Upper lobe of left lung (tissue), 4 donors: ENCODE results near the gene SARS2.

ENCODE experiments used
- EP300 ChIP-seq, 4 donors: sonication (generic); formaldehyde crosslinking; IDR thresholded peaks; one replicate each; pipeline ENCODE4 v1.5.1; 2017; ENCODE audit warnings: antibody characterized with exemption in 4 of 4, control low read depth in 2 of 4
- POLR2A ChIP-seq, 4 donors: fragments of 450-650 bp; IDR thresholded peaks; one replicate each; pipeline ENCODE4 v1.5.1; 2016 to 2017; ENCODE audit warnings: antibody characterized with exemption in 4 of 4, mild to moderate bottlenecking in 2 of 4

DNA sequence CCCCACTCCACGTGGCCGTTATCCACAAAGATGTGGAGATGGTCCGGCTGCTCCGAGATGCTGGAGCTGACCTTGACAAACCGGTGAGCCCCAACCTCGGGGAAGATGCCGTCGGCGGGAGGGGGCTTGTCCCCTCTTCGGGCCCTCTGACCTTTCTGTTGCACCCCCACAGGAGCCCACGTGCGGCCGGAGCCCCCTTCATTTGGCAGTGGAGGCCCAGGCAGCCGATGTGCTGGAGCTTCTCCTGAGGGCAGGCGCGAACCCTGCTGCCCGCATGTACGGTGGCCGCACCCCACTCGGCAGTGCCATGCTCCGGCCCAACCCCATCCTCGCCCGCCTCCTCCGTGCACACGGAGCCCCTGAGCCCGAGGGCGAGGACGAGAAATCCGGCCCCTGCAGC lies 23.3 kb downstream of the SARS2 start:
- TF ChIP-seq EP300 (IDR thresholded peaks at IDR 0.05) = no peak
- no peak for TF ChIP-seq POLR2A (IDR thresholded peaks at IDR 0.05)
